Gastrocnemius medialis (tissue), 4 donors: ENCODE measurements around the gene SLC25A17.

Source experiments
- POLR2A ChIP-seq, 2 donors: fragments of 450-650 bp; IDR thresholded peaks; one replicate each; pipeline ENCODE4 v1.6.1; 2017; ENCODE audit warnings: antibody characterized with exemption in 2 of 2, mild to moderate bottlenecking in 2 of 2, moderate library complexity in 2 of 2
- TF ChIP-seq, protein P1 (sequence below), 5 experiments: fragments of 450-650 bp in 3 of 5; fragments of 200-600 bp in 2 of 5; sonication (generic) in 2 of 5; IDR thresholded peaks in 4 of 5; conservative IDR thresholded peaks in 1 of 5; 1 replicate in 4 of 5; 2 replicates in 1 of 5; pipeline ENCODE4 v1.5.1; 2016 to 2019; ENCODE audit warnings: antibody characterized with exemption in 5 of 5, mild to moderate bottlenecking in 3 of 5, moderate library complexity in 3 of 5

DNA sequence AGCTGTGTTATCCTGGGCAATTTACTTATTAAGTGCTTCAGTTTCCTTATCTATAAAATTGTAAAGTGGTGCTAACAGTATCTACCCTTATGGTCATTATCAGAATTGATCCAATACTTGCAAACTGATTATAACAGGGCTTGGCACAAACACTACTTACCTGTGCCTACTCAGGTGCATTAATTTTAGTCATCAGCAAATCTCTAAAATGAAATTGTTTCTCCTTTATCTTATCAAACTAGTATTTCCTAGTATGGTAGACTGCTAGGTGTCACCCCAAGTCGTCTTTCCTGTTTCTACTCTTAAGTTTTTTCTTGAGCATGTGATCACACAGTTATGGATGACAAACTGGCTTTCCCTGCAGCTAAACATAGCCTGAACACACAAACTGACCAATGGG lies 4.3 kb upstream of the SLC25A17 start:
- TF ChIP-seq, protein P1, sequence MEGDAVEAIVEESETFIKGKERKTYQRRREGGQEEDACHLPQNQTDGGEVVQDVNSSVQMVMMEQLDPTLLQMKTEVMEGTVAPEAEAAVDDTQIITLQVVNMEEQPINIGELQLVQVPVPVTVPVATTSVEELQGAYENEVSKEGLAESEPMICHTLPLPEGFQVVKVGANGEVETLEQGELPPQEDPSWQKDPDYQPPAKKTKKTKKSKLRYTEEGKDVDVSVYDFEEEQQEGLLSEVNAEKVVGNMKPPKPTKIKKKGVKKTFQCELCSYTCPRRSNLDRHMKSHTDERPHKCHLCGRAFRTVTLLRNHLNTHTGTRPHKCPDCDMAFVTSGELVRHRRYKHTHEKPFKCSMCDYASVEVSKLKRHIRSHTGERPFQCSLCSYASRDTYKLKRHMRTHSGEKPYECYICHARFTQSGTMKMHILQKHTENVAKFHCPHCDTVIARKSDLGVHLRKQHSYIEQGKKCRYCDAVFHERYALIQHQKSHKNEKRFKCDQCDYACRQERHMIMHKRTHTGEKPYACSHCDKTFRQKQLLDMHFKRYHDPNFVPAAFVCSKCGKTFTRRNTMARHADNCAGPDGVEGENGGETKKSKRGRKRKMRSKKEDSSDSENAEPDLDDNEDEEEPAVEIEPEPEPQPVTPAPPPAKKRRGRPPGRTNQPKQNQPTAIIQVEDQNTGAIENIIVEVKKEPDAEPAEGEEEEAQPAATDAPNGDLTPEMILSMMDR (IDR thresholded peaks at IDR 0.05 in 4 of 5, conservative IDR thresholded peaks at IDR 0.05 in 1 of 5), result no peak
- no peak for TF ChIP-seq POLR2A (IDR thresholded peaks at IDR 0.05)
